ENCODE results near the gene PHTF2.

DNA sequence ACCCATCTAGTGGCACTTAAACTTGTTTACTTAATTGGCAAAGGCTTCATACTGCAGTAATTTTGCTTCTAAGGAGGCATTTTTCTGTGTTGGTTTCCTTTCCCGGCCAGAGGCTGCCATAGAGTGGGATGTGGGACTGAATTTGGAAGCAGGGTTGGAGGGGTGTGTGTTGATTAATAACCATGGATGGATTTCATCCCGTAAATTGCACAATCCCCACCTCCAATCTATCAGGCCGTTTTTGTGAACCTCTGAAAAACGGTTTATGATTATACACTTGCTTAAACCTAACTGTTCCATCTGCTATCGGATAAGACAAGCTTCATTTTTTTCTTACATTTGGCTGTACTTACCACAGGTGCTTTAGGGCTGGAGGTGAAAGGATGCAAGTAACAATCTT lies 1.6 kb upstream of the PHTF2 start:
- no peak for TF ChIP-seq CTCF (IDR thresholded peaks at IDR 0.05)
- no peak for TF ChIP-seq POLR2A (IDR thresholded peaks at IDR 0.05)
